H1 (cell line): ENCODE results near the gene HBS1L. TPM values are rescaled to one million over a fixed set of nuclear protein-coding genes. Genes with fewer than 3 reads are reported as not detected.

Experiments
- CTCF ChIA-PET: fragments of 300-600 bp; sonication (Branson Sonifier 250); formaldehyde crosslinking; loops from one replicate; lab custom pipeline; 2021; ENCODE audit not compliant: partially characterized antibody; lab: Charles Lee
- POLR2A ChIA-PET: fragments of 300-600 bp; sonication (Branson Sonifier 250); formaldehyde crosslinking; loops from one replicate; lab custom pipeline; 2021; ENCODE audit warnings: inconsistent platforms; ENCODE audit not compliant: partially characterized antibody; lab: Charles Lee
- DNase-seq, 2 experiments: peaks; one replicate each; pipeline versions ENCODE4 v3.0.0 to v3.0.0-alpha.2; 2010 to 2022; ENCODE audit warnings: low spot score in 2 of 2, low read depth in 1 of 2, mixed read lengths in 1 of 2
- FAIRE-seq: peaks from 2 replicates; lab custom pipeline; 2011; peaks lifted over from hg19 to GRCh38; lab: Jason Lieb, UNC
- H2AFZ ChIP-seq: 2 replicates; pipeline ENCODE4 v1.8.1; 2012; ENCODE audit warnings: low read length, inconsistent platforms
- H2AK5ac ChIP-seq: 2 replicates; pipeline ENCODE4 v1.6.1; 2013; ENCODE audit warnings: low read depth, low read length
- H2BK120ac ChIP-seq: replicated peaks from 2 replicates; pipeline ENCODE3; 2013; ENCODE audit warnings: low read depth, low read length, inconsistent platforms
- H2BK12ac ChIP-seq: 2 replicates; pipeline ENCODE4 v1.6.1; 2013; ENCODE audit warnings: low read depth, low read length
- H2BK15ac ChIP-seq: 2 replicates; pipeline ENCODE4 v1.6.1; 2013; ENCODE audit warnings: low read length
- H2BK20ac ChIP-seq: 2 replicates; pipeline ENCODE4 v1.6.1; 2013; ENCODE audit warnings: low read length
- H2BK5ac ChIP-seq: 2 replicates; pipeline ENCODE4 v1.6.1; 2013; ENCODE audit warnings: low read depth, low read length
- H3K14ac ChIP-seq: 2 replicates; pipeline ENCODE4 v1.6.1; 2013; ENCODE audit warnings: inconsistent platforms; ENCODE audit not compliant: insufficient read length
- H3K18ac ChIP-seq: 2 replicates; pipeline ENCODE4 v1.6.1; 2013; ENCODE audit warnings: low read length; ENCODE audit errors: extremely low read depth
- H3K23ac ChIP-seq: 2 replicates; pipeline ENCODE4 v1.6.1; 2013; ENCODE audit warnings: inconsistent platforms; ENCODE audit not compliant: insufficient read length
- H3K23me2 ChIP-seq: 2 replicates; pipeline ENCODE4 v1.6.1; 2013; ENCODE audit warnings: low read depth, low read length
- H3K27ac ChIP-seq: 2 replicates; pipeline ENCODE4 v1.6.1; 2011; ENCODE audit warnings: low read depth, low read length, inconsistent platforms
- H3K27me3 ChIP-seq, 4 experiments: replicated peaks in 1 of 4; 1 replicate in 1 of 4; 2 replicates in 3 of 4; pipeline versions ENCODE4 v1.6.1 to v1.8.1; 2011 to 2013; ENCODE audit warnings: low read length in 3 of 4, mild to moderate bottlenecking in 3 of 4, inconsistent platforms in 2 of 4, mixed read lengths in 2 of 4, moderate library complexity in 1 of 4; ENCODE audit not compliant: control insufficient read depth in 3 of 4, insufficient read depth in 3 of 4; ENCODE audit errors: extremely low read depth in 1 of 4
- H3K36me3 ChIP-seq, 4 experiments: 2 replicates each; pipeline versions ENCODE4 v1.6.1 to v1.8.1; 2011 to 2013; ENCODE audit warnings: mild to moderate bottlenecking in 4 of 4, low read length in 3 of 4, moderate library complexity in 2 of 4, control low read depth in 1 of 4, inconsistent platforms in 1 of 4; ENCODE audit not compliant: insufficient read depth in 4 of 4, control insufficient read depth in 2 of 4
- H3K4ac ChIP-seq: replicated peaks from 2 replicates; pipeline ENCODE3; 2013; ENCODE audit warnings: low read length, low read depth, mixed read lengths, inconsistent platforms; ENCODE audit not compliant: insufficient read length
- H3K4me1 ChIP-seq, 4 experiments: replicated peaks in 1 of 4; 1 replicate in 1 of 4; 2 replicates in 3 of 4; pipeline versions ENCODE4 v1.6.1 to v1.8.1; 2011 to 2013; ENCODE audit warnings: low read length in 3 of 4, inconsistent platforms in 2 of 4, mixed read lengths in 1 of 4; ENCODE audit not compliant: insufficient read depth in 4 of 4, control insufficient read depth in 3 of 4
- H3K4me2 ChIP-seq, 2 experiments: 2 replicates each; pipeline versions ENCODE4 v1.6.1 to v1.8.1; 2011 to 2013; ENCODE audit warnings: low read depth in 2 of 2, low read length in 2 of 2, control low read depth in 1 of 2, inconsistent platforms in 1 of 2, mild to moderate bottlenecking in 1 of 2; ENCODE audit not compliant: insufficient read depth in 1 of 2
- H3K4me3 ChIP-seq, 4 experiments: fragments of 200-600, 300-600 bp in 1 of 4; sonication (generic), shearing (Covaris generic), sonication (Bioruptor Twin) in 1 of 4; 2 replicates each; pipeline versions ENCODE4 v1.5.1 to v1.8.1; 2011 to 2016; ENCODE audit warnings: low read length in 4 of 4, low read depth in 3 of 4, control low read depth in 2 of 4, inconsistent platforms in 2 of 4, mild to moderate bottlenecking in 2 of 4, mixed read lengths in 1 of 4, moderate library complexity in 1 of 4; ENCODE audit not compliant: insufficient read depth in 2 of 4; ENCODE audit errors: extremely low read depth in 1 of 4
- H3K56ac ChIP-seq: replicated peaks from 2 replicates; pipeline ENCODE3; 2013; ENCODE audit warnings: low read depth, mild to moderate bottlenecking, mixed read lengths, low read length, inconsistent platforms; ENCODE audit not compliant: insufficient read length
- H3K79me1 ChIP-seq: 2 replicates; pipeline ENCODE4 v1.6.1; 2013; ENCODE audit warnings: low read depth, low read length, control low read depth
- H3K79me2 ChIP-seq, 2 experiments: 2 replicates each; pipeline versions ENCODE4 v1.6.1 to v1.8.1; 2012 to 2013; ENCODE audit warnings: low read length in 2 of 2, mild to moderate bottlenecking in 2 of 2, inconsistent platforms in 1 of 2; ENCODE audit not compliant: insufficient read depth in 2 of 2, control insufficient read depth in 1 of 2
- H3K9ac ChIP-seq, 4 experiments: replicated peaks in 1 of 4; 1 replicate in 1 of 4; 2 replicates in 3 of 4; pipeline versions ENCODE4 v1.6.1 to v1.8.1; 2011 to 2013; ENCODE audit warnings: low read depth in 3 of 4, low read length in 3 of 4, control low read depth in 2 of 4, mild to moderate bottlenecking in 2 of 4, moderate library complexity in 2 of 4, inconsistent platforms in 1 of 4; ENCODE audit errors: extremely low read depth in 1 of 4
- H3K9me3 ChIP-seq, 2 experiments: 2 replicates each; pipeline versions ENCODE4 v1.6.1 to v1.8.1; 2012 to 2013; ENCODE audit warnings: mild to moderate bottlenecking in 2 of 2, moderate library complexity in 2 of 2, control low read depth in 1 of 2, inconsistent platforms in 1 of 2, low read depth in 1 of 2, low read length in 1 of 2, mixed read lengths in 1 of 2; ENCODE audit not compliant: insufficient read depth in 2 of 2
- H4K20me1 ChIP-seq, 2 experiments: replicated peaks in 1 of 2; 2 replicates each; pipeline versions ENCODE3 to v1.8.1; 2011 to 2013; ENCODE audit warnings: inconsistent platforms in 2 of 2, low read length in 2 of 2, mild to moderate bottlenecking in 1 of 2; ENCODE audit not compliant: insufficient read depth in 2 of 2, control insufficient read depth in 1 of 2
- H4K5ac ChIP-seq: 2 replicates; pipeline ENCODE4 v1.6.1; 2013; ENCODE audit warnings: low read length, low read depth, mixed read lengths, inconsistent platforms; ENCODE audit not compliant: insufficient read length
- H4K8ac ChIP-seq: 2 replicates; pipeline ENCODE4 v1.8.0; 2013; ENCODE audit warnings: mild to moderate bottlenecking, moderate library complexity, low read length, inconsistent platforms; ENCODE audit not compliant: insufficient read depth; ENCODE audit errors: extremely low read depth
- H4K91ac ChIP-seq: replicated peaks from 2 replicates; pipeline ENCODE3; 2013; ENCODE audit warnings: low read length, mixed read lengths, inconsistent platforms; ENCODE audit not compliant: insufficient read length
- CBX8 ChIP-seq: fragments of 300-800, 300-1000 bp; sonication (generic); IDR thresholded peaks from 2 replicates; pipeline ENCODE4 v1.7.1; 2016; ENCODE audit warnings: low read depth, low read length, borderline replicate concordance
- CTCF ChIP-seq, 3 experiments: IDR thresholded peaks; 1 replicate in 2 of 3; 2 replicates in 1 of 3; pipeline versions ENCODE4 v1.5.1 to v1.6.1; 2011; ENCODE audit warnings: low read length in 3 of 3, mild to moderate bottlenecking in 3 of 3, inconsistent platforms in 2 of 3, low read depth in 1 of 3, moderate library complexity in 1 of 3; ENCODE audit not compliant: insufficient read depth in 1 of 3; ENCODE audit errors: control extremely low read depth in 1 of 3
- EZH2 ChIP-seq: fragments of 200-600 bp; sonication (generic); IDR thresholded peaks from 2 replicates; pipeline ENCODE4 v1.7.1; 2012; ENCODE audit warnings: low read depth, mild to moderate bottlenecking, moderate library complexity, low read length, inconsistent platforms; ENCODE audit not compliant: severe bottlenecking
- HDAC2 ChIP-seq, 2 experiments: fragments of 300-600 bp in 1 of 2; sonication (generic) in 1 of 2; IDR thresholded peaks; 2 replicates each; pipeline ENCODE4 v1.6.1; 2011 to 2012; ENCODE audit warnings: low read depth in 2 of 2, low read length in 2 of 2, mild to moderate bottlenecking in 2 of 2, moderate library complexity in 2 of 2, borderline replicate concordance in 1 of 2, inconsistent platforms in 1 of 2
- PHF8 ChIP-seq: fragments of 200-600 bp; sonication (generic); conservative IDR thresholded peaks from 2 replicates; pipeline ENCODE4 v1.7.1; 2012; ENCODE audit warnings: low read depth, mild to moderate bottlenecking, inconsistent platforms, low read length, moderate library complexity
- RAD21 ChIP-seq, 2 experiments: IDR thresholded peaks in 1 of 2; conservative IDR thresholded peaks in 1 of 2; 2 replicates each; pipeline ENCODE4 v1.6.1; 2011; ENCODE audit warnings: low read depth in 2 of 2, low read length in 2 of 2, improper control_type of control experiment in 1 of 2, inconsistent platforms in 1 of 2, mild to moderate bottlenecking in 1 of 2, moderate library complexity in 1 of 2
- RXRA ChIP-seq: IDR thresholded peaks from 2 replicates; pipeline ENCODE4 v1.6.1; 2011; ENCODE audit warnings: low read depth, mild to moderate bottlenecking, low read length, moderate library complexity; ENCODE audit not compliant: insufficient read depth
- SIX5 ChIP-seq: IDR thresholded peaks from 2 replicates; pipeline ENCODE4 v1.6.1; 2011; ENCODE audit warnings: mild to moderate bottlenecking, low read depth, low read length
- SP4 ChIP-seq: IDR thresholded peaks from 2 replicates; pipeline ENCODE4 v1.6.1; 2012; ENCODE audit warnings: low read length, inconsistent platforms
- TCF12 ChIP-seq: IDR thresholded peaks from 2 replicates; pipeline ENCODE4 v1.6.1; 2011; ENCODE audit warnings: low read depth, mild to moderate bottlenecking, low read length
- YY1 ChIP-seq: IDR thresholded peaks from 2 replicates; pipeline ENCODE4 v1.6.1; 2011; ENCODE audit warnings: low read depth, mild to moderate bottlenecking, low read length
- ZNF274 ChIP-seq: IDR thresholded peaks from 2 replicates; pipeline ENCODE4 v1.7.0; 2012; ENCODE audit warnings: low read length, borderline replicate concordance; ENCODE audit errors: extremely low read depth
- WGBS, 2 experiments: shearing (Covaris generic) in 1 of 2; methylation state at CpG; one replicate each; pipeline versions ENCODE4 v1.1.6 to v1.1.7; 2013 to 2015; ENCODE audit warnings: low lambda C conversion rate in 2 of 2, mixed read lengths in 2 of 2, inconsistent platforms in 1 of 2, low coverage in 1 of 2, missing lambda C conversion rate in 1 of 2; ENCODE audit not compliant: insufficient replicate concordance in 2 of 2, insufficient coverage in 1 of 2, insufficient read length in 1 of 2; ENCODE audit errors: extremely low coverage in 1 of 2, missing lambda C conversion rate in 1 of 2; 5-methylcytosine and 5-hydroxymethylcytosine counted together
- polyA plus RNA-seq, 7 experiments: library from polyadenylated mRNA; depleted of rRNA in 3 of 7; stranded (reverse) in 5 of 7; unstranded in 2 of 7; fragments of >200 nt in 5 of 7; fragments of 200-250 nt in 2 of 7; gene quantifications; 1 replicate in 5 of 7; 2 replicates in 1 of 7; 4 replicates in 1 of 7; pipeline versions ENCODE4 v1.2.1 to v1.2.3, GENCODE V29; 2011 to 2013; ENCODE audit warnings: missing spikeins in 2 of 7, mixed read lengths in 2 of 7
- total RNA-seq: library from RNA; stranded (reverse); fragmentation: NEBNext Ultra II Directional; extraction: Animal tissue kit (Norgen Biotek cat#: 25700); gene quantifications from 2 replicates; pipeline ENCODE4 v1.2.1, GENCODE V29; 2021

The HBS1L gene
- total and polyA plus RNA-seq, 2 of the 8 experiments (the other 6 are each of a cell fraction or from before 2014, with no cell fraction given) = 28.1 to 97.1 TPM

DNA sequence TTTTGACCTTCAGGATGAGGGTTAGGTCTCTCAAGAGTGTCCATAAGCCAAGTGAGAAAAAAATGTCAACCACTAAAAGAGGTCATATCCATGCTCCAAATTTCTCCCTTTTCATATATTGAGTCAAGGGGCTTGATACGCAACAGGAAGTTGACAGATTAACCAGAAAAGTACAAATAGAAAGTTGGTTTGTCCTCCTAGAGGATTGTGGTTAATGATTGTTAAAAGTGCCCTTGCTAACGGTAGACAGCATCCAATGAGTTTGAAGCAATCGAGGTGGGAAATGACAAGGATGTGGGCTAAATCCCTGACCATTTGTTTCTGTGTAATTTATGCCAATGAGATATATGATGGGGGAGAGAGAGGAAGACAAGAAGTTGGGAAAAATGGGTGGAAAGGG is 18.1 kb upstream of the HBS1L start:
- no peak overlapping the region for H4K8ac ChIP-seq
- no peak overlapping the region for H4K91ac ChIP-seq
- H3K14ac ChIP-seq = no peak overlapping the region
- H3K56ac ChIP-seq = no peak overlapping the region
- no peak overlapping the region for H3K4ac ChIP-seq
- H3K18ac ChIP-seq = no peak overlapping the region
- H3K4me3 ChIP-seq = no peak overlapping the region
- H2AFZ ChIP-seq = no peak overlapping the region
- DNase-seq (no peak), FAIRE-seq (no peak)
- no peaks in the 10 kb centered on the region for H3K36me3 ChIP-seq
- no peak overlapping the region for H2BK120ac ChIP-seq
- H3K79me1 ChIP-seq = no peaks in the 10 kb centered on the region
- H3K4me2 ChIP-seq = no peak overlapping the region
- H4K20me1 ChIP-seq = no peaks in the 10 kb centered on the region
- H3K4me1 ChIP-seq = no peaks in the 10 kb centered on the region
- no peak overlapping the region for H2BK5ac ChIP-seq
- peaks cover 2% of the 10 kb centered on the region; the same call in 1 of the 2 replicates for H3K23me2 ChIP-seq
- no peaks in the 10 kb centered on the region for H3K9me3 ChIP-seq
- H3K23ac ChIP-seq = no peak overlapping the region
- H2BK12ac ChIP-seq = no peak overlapping the region
- no peak overlapping the region for H2BK20ac ChIP-seq
- 87% methylated on average over 3 of the region's 3 CpGs; no CpG with 5 or more reads in 1 of the 2 experiments for WGBS, 2 experiments
- H3K27me3 ChIP-seq = no peaks in the 10 kb centered on the region
- no peak overlapping the region for H3K27ac ChIP-seq
- no peak overlapping the region for H2BK15ac ChIP-seq
- H4K5ac ChIP-seq = no peak overlapping the region
- POLR2A ChIA-PET = no interaction called here
- no peaks in the 10 kb centered on the region for H3K79me2 ChIP-seq
- H3K9ac ChIP-seq = no peak overlapping the region
- CTCF ChIA-PET = no interaction called here
- no peak overlapping the region for H2AK5ac ChIP-seq
- no peak for TF ChIP-seq SP4
- no peak for TF ChIP-seq SIX5
- TF ChIP-seq YY1 = no peak
- no peak for TF ChIP-seq CBX8
- TF ChIP-seq TCF12 = no peak
- TF ChIP-seq ZNF274 = no peak
- TF ChIP-seq PHF8 = no peak
- TF ChIP-seq HDAC2 (IDR thresholded peaks at IDR 0.05; ENCODE audit: borderline replicate concordance in 1 of 2, low read depth in 2 of 2, low read length in 2 of 2) = no peak
- TF ChIP-seq RXRA = no peak
- no peak for TF ChIP-seq CTCF (IDR thresholded peaks at IDR 0.05; ENCODE audit: control extremely low read depth in 1 of 3, insufficient read depth in 1 of 3, low read depth in 1 of 3, low read length in 3 of 3)
- TF ChIP-seq RAD21 (IDR thresholded peaks at IDR 0.05 in 1 of 2, conservative IDR thresholded peaks at IDR 0.05 in 1 of 2; ENCODE audit: low read depth in 2 of 2, low read length in 2 of 2) = no peak
- TF ChIP-seq EZH2 = no peak
